Psoas muscle (tissue), 8 donors: ENCODE results near the gene RBM19. TPM values are rescaled to one million over a fixed set of nuclear protein-coding genes. Genes with fewer than 3 reads are reported as not detected.

Experiments
- ATAC-seq, 4 donors: fragments of 200-7000 bp; cut with Tn5 transposase; one replicate each; pipeline ENCODE4 v1.9.1; 2020; ENCODE audit warnings: moderate library complexity in 3 of 4, mild to moderate bottlenecking in 2 of 4
- DNase-seq, 2 donors: peaks; one replicate each; pipeline ENCODE4 v3.0.0-alpha.2; 2020
- H3K27ac ChIP-seq: fragments of 200-600 bp; one replicate; pipeline ENCODE4 v1.8.0; 2022
- H3K27me3 ChIP-seq, 3 donors: fragments of 200-600 bp in 1 of 3; one replicate each; pipeline versions ENCODE4 v1.6.1 to v1.8.0; 2013 to 2022; ENCODE audit warnings: low read length in 2 of 3, mild to moderate bottlenecking in 2 of 3, moderate library complexity in 1 of 3; ENCODE audit not compliant: insufficient read depth in 3 of 3
- H3K36me3 ChIP-seq, 2 donors: fragments of 200-600 bp in 1 of 2; one replicate each; pipeline versions ENCODE4 v1.6.1 to v1.8.0; 2013 to 2022; ENCODE audit warnings: low read depth in 1 of 2, mild to moderate bottlenecking in 1 of 2, moderate library complexity in 1 of 2; ENCODE audit not compliant: insufficient read depth in 1 of 2
- H3K4me1 ChIP-seq: fragments of 200-600 bp; one replicate; pipeline ENCODE4 v1.8.0; 2022
- H3K4me3 ChIP-seq: fragments of 200-600 bp; one replicate; pipeline ENCODE4 v1.8.0; 2022; ENCODE audit warnings: mild to moderate bottlenecking
- H3K9me3 ChIP-seq: fragments of 200-600 bp; one replicate; pipeline ENCODE4 v1.8.0; 2022
- CTCF ChIP-seq: fragments of 200-600 bp; IDR thresholded peaks from one replicate; pipeline ENCODE4 v1.8.0; 2022; ENCODE audit warnings: antibody characterized with exemption
- WGBS, 3 donors: extraction: QIAGEN DNeasy Blood & Tissue Kit; methylation state at CpG; one replicate each; pipeline versions ENCODE4 v1.1.6 to v1.1.7; 2013; 5-methylcytosine and 5-hydroxymethylcytosine counted together
- intact Hi-C, 2 donors: fragments of 100-400 bp; cut with DNase I; formaldehyde crosslinking; loops; one replicate each; pipeline versions ENCODE4 v1.11.0 to v1.14.2; 2022
- polyA plus RNA-seq, 3 donors: library from polyadenylated mRNA; stranded (reverse); fragments of 200-250 nt; gene quantifications; one replicate each; pipeline ENCODE4 v1.2.3, GENCODE V29; 2013
- total RNA-seq, 4 donors: library from RNA; stranded (reverse); fragmentation: NEBNext Ultra II Directional in 2 of 4; extraction: Animal tissue kit (Norgen Biotek cat#: 25700) in 2 of 4; gene quantifications; one replicate each; pipeline versions ENCODE4 v1.2.1 to v1.2.4, GENCODE V29; 2021 to 2023
- donor health status: healthy with polysubstance abuse.
- donor health status: DM: no; HTN: no; CAD: no; lungs with moderate emphysema.
- donor health status: Bipolar disorder and iron deficiency.
- donor health status: healthy.
- donor health status: DM: yes; HTN: yes; CAD: no.
- donor health status: DM: no; HTN: no; CAD: no.
- donor health status: DM: no; HTN: no; CAD: no.
- donor health status: DM: yes; HTN: yes; CAD: no.

Gene RBM19
- total and polyA plus RNA-seq, 7 donors, result 14.2 to 59.4 (median 25.7) TPM

GRCh38 chr12:113800201-113800600, 165.9 kb downstream of the RBM19 start:
- Histone ChIP-seq H3K27me3 (no peaks in the 10 kb centered on the region), H3K27ac (no peak overlapping the region), H3K4me3 (no peak overlapping the region), H3K4me1 (no peaks in the 10 kb centered on the region), H3K9me3 (no peaks in the 10 kb centered on the region), H3K36me3 (no peaks in the 10 kb centered on the region)
- intact Hi-C loops, result no loop called here
- no peak for ATAC-seq
- no peak for TF ChIP-seq CTCF
- WGBS, 3 donors, result 94% methylated on average over 12 of the region's 12 CpGs
- no peak for DNase-seq

- H3K36me3 ChIP-seq, result no peaks in the 10 kb centered on the region
- intact Hi-C loops, result no loop called here
- DNase-seq, result no peak
- no peaks in the 10 kb centered on the region for H3K9me3 ChIP-seq
- TF ChIP-seq CTCF, result no peak
- no peak overlapping the region for H3K27ac ChIP-seq
- WGBS, 3 donors, result 85 to 94% (median 87%) methylated on average over 14 of the region's 14 CpGs
- H3K4me3 ChIP-seq, result no peak overlapping the region
- no peak for ATAC-seq
- no peaks in the 10 kb centered on the region for H3K27me3 ChIP-seq
- no peaks in the 10 kb centered on the region for H3K4me1 ChIP-seq
Measured at GRCh38 chr12:113798552-113798951, 167.6 kb downstream of the RBM19 start.

- no peaks in the 10 kb centered on the region for H3K9me3 ChIP-seq
- no peak for TF ChIP-seq CTCF
- H3K27me3 ChIP-seq, result no peaks in the 10 kb centered on the region
- H3K27ac ChIP-seq, result no peak overlapping the region
- intact Hi-C loops, result no loop called here
- H3K36me3 ChIP-seq, result no peaks in the 10 kb centered on the region
- H3K4me1 ChIP-seq, result no peaks in the 10 kb centered on the region
- H3K4me3 ChIP-seq, result no peak overlapping the region
- no peak for ATAC-seq
- no peak for DNase-seq
Measured at GRCh38 chr12:113797535-113797868, 168.6 kb downstream of the RBM19 start.

GRCh38 chr12:113796852-113797534, 169.1 kb downstream of the RBM19 start:
- H3K27ac ChIP-seq, result no peak overlapping the region
- intact Hi-C loops, result no loop called here
- H3K36me3 ChIP-seq, result no peaks in the 10 kb centered on the region
- no peaks in the 10 kb centered on the region for H3K9me3 ChIP-seq
- TF ChIP-seq CTCF, result no peak
- ATAC-seq, result no peak
- WGBS, 3 donors, result 63 to 72% (median 69%) methylated on average over 14 of the region's 14 CpGs
- H3K27me3 ChIP-seq, result no peaks in the 10 kb centered on the region
- DNase-seq, result no peak
- H3K4me3 ChIP-seq, result no peak overlapping the region
- no peaks in the 10 kb centered on the region for H3K4me1 ChIP-seq
